Measurements from ENCODE around the gene SCYL3. TPM values are rescaled to one million over a fixed set of nuclear protein-coding genes. Genes with fewer than 3 reads are reported as not detected.

The SCYL3 gene, protein sequence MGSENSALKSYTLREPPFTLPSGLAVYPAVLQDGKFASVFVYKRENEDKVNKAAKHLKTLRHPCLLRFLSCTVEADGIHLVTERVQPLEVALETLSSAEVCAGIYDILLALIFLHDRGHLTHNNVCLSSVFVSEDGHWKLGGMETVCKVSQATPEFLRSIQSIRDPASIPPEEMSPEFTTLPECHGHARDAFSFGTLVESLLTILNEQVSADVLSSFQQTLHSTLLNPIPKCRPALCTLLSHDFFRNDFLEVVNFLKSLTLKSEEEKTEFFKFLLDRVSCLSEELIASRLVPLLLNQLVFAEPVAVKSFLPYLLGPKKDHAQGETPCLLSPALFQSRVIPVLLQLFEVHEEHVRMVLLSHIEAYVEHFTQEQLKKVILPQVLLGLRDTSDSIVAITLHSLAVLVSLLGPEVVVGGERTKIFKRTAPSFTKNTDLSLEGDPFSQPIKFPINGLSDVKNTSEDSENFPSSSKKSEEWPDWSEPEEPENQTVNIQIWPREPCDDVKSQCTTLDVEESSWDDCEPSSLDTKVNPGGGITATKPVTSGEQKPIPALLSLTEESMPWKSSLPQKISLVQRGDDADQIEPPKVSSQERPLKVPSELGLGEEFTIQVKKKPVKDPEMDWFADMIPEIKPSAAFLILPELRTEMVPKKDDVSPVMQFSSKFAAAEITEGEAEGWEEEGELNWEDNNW
- 1 to 10 TPM; 6.3 to 9.1 (median 7.4) TPM for total RNA-seq

DNA sequence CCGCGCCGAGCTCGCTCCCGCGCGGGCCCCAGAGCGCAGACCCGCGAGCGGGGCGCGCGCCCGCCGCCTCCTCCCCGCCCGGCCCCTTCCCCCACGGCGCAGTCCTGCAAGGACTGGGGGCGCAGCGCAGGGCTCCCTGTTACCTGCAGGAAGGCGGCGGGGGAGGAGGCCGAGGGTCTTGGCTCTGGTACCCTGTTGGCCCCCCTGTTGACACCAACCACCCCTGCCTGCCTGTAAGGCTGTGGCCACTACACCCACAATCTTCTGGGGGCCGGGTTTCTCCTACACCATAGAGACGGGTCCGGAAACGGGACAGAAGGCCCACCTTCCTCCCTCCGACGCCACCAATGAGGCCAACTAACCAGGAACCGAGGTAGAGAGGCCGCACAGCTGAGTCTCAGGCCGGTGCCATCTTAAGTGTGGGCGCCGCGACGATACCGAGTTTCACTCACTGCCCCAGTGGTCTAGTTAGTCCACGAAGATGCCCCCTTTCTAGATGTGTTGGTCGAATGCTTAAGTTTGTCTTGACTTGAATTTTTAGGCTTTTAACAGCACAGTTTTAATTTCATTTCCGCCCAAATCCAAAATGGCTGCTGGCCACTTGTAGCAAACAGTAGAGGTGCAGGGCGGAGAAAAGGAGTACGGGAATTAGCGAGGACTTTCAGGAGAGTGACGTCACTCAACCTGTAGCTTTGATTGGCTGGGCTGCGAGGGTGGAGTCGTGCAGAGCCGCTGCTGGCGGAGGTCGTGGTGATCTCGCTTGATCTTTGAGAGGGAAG is at the start of gene SCYL3:
Gene SCYL3 (minus strand): TSS at position 252 of the 779 bp plus-strand sequence. CDS start 5,056 bp downstream, outside the sequence.
- Histone ChIP-seq H3K27ac (peak within 1 kb of the TSS; percentile 96 to 99), H3K4me3 (peak within 1 kb of the TSS; percentile 70 to 97 (median 85)), H3K4me1 (replicated peaks in 1 of 2) (peaks cover 5 to 9% of the 10 kb centered on the region in 2 donors)
- in situ Hi-C loops (cut with MboI; ENCODE audit: low pct_unique_long_range_greater_than_20kb in 2 of 9, low sequenced_read_pairs in 9 of 9, unreplicated experiment in 9 of 9) = no loop called here
- 0 to 2% (median 0%) methylated on average over 3 to 14 of the region's 52 CpGs; no CpG with 5 or more reads in 1 of the 10 experiments for whole genome bisulfite sequencing, 10 experiments
- ATAC-seq (replicated peaks in 6 of 8) = peak; percentile 90 to 96 (median 94)

DNA sequence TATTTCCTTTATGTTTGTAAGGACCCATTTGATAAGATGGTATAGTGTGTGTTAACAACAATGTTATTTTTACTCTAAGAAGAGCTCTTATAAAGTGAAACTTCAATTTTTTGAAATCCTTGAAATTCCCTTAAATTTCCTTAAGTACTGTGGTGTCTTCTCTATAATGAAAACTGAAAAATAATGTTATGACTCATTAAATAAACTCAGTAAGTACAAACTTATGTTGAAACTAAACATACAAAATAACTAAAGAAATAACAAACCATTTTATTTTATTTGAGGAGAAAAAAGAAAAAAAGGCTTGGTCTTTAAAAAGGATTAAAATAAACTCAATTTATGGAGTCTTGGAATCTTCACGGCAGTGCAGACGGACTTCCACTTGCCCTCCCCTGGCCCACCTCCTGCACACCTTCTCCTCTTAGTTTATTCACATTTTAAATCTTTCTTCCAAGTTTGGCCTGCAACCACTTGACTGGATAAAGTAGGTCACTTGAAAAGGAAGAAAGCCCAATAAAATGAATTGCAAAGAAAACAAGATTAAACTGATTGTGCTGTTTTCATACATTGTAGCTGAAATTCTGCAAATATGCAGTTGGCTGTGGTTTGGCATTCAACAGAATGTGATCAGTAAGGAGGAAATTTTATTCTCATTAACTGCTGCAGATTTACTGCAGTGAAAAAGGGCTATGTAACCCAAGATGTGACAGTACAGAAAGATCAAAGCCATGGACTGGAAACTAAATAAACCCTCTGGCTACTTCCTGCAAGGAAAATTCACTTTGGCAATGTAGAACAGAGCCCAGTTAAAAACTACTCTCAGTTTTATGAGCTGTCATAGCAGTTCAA is 48.5 kb upstream of the SCYL3 start:
- Histone ChIP-seq H3K27ac (no peak overlapping the region), H3K4me1 (replicated peaks in 1 of 2) (no peaks in the 10 kb centered on the region), H3K4me3 (no peak overlapping the region)
- peak in 3 of 8 experiments; percentile 72 to 98 (median 96) for ATAC-seq (replicated peaks in 6 of 8)
- WGBS, 10 experiments = 22 to 100% (median 93%) methylated on average over 2 of the region's 2 CpGs
- in situ Hi-C loops (cut with MboI; ENCODE audit: low pct_unique_long_range_greater_than_20kb in 2 of 9, low sequenced_read_pairs in 9 of 9, unreplicated experiment in 9 of 9) = no loop called here

DNA sequence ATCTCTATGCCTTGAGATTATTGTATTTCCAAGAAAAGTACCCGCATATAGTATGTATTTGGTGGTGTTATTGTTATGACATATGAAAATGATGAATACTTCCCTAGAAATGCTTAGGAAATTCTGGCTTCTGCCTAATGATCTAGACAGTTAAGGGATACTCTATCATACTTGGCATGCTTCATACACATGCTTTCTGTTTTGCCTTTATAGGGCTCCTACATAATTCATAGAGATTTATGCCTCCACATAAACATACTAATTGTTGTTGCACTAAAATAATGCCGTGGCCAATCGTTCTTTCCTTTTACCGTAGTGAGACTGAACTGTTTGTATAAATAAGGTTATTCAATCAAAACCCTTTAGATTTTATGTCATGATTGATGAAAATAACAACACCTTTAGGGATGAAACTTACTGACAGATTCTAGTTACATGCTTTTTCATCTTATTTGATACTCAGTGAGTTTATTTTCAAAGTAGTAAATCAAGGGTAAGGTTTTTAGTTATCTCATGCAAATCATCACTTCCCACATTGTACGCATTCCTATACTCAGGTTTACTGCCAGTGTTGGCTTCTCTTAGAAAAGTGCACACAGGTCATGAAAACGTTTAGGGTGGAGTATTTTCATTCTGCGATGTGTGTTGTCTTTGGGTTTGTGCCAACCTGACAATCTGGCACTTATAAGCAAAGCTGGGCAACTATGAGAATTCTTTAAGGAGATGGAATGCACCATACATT is 40.5 kb upstream of the SCYL3 start:
- ATAC-seq (replicated peaks in 6 of 8) = peak in 3 of 8 experiments; percentile 41 to 91 (median 47)
- Histone ChIP-seq H3K27ac (no peak overlapping the region), H3K4me3 (no peak overlapping the region), H3K4me1 (replicated peaks in 1 of 2) (no peaks in the 10 kb centered on the region)
- in situ Hi-C loops (cut with MboI; ENCODE audit: low pct_unique_long_range_greater_than_20kb in 2 of 9, low sequenced_read_pairs in 9 of 9, unreplicated experiment in 9 of 9) = no loop called here
- 6 to 88% (median 77%) methylated on average over 1 to 7 of the region's 7 CpGs for WGBS, 10 experiments

DNA sequence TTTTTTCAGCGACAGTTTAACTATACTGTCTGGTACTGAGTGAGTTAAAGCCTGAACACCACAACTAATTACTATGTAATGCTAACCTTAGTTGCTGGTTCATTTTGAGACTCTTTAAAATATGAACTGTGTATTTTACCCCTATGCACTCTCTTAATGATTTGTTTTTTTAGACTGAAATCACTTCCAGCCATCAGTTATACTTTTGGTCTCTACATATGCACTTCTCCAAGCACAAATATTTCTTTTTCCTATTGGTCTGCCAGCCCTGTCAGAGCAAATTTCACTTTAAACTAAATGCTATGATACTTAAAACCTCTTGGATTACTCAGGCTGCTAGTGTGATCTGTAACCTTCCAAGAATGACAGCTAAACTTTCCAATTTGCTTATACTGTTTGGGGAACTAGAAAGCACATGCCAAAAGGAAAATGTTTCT is 38.1 kb upstream of the SCYL3 start:
- Histone ChIP-seq H3K4me3 (no peak overlapping the region), H3K4me1 (replicated peaks in 1 of 2) (no peaks in the 10 kb centered on the region), H3K27ac (no peak overlapping the region)
- in situ Hi-C loops (cut with MboI; ENCODE audit: low pct_unique_long_range_greater_than_20kb in 2 of 9, low sequenced_read_pairs in 9 of 9, unreplicated experiment in 9 of 9) = no loop called here
- no peak for ATAC-seq (replicated peaks in 6 of 8)
- WGBS, 10 experiments = 73 to 100% (median 100%) methylated on average over 1 of the region's 1 CpG; no CpG with 5 or more reads in 3 of the 10 experiments

DNA sequence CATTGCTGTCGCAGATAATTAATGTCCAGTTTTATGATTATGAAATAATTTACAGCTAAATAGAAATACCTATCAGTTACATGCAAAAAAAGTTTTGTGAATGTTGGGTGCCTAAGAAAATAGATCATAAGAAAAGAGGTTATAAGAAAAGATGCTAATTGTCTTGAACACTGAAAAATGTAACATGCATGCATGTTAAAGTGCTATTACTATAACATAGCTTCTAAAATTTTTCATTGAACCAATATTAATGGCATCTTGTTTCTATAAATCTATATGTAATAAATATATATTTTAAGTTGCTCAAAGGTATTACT is 35.5 kb upstream of the SCYL3 start:
- in situ Hi-C loops (cut with MboI; ENCODE audit: low pct_unique_long_range_greater_than_20kb in 2 of 9, low sequenced_read_pairs in 9 of 9, unreplicated experiment in 9 of 9) = no loop called here
- no peaks in the 10 kb centered on the region for H3K4me1 ChIP-seq (replicated peaks in 1 of 2)
- no peak for ATAC-seq (replicated peaks in 6 of 8)
- 0 to 13% (median 8%) methylated on average over 1 of the region's 1 CpG for WGBS, 10 experiments
- H3K27ac ChIP-seq = no peak overlapping the region
- no peak overlapping the region for H3K4me3 ChIP-seq

DNA sequence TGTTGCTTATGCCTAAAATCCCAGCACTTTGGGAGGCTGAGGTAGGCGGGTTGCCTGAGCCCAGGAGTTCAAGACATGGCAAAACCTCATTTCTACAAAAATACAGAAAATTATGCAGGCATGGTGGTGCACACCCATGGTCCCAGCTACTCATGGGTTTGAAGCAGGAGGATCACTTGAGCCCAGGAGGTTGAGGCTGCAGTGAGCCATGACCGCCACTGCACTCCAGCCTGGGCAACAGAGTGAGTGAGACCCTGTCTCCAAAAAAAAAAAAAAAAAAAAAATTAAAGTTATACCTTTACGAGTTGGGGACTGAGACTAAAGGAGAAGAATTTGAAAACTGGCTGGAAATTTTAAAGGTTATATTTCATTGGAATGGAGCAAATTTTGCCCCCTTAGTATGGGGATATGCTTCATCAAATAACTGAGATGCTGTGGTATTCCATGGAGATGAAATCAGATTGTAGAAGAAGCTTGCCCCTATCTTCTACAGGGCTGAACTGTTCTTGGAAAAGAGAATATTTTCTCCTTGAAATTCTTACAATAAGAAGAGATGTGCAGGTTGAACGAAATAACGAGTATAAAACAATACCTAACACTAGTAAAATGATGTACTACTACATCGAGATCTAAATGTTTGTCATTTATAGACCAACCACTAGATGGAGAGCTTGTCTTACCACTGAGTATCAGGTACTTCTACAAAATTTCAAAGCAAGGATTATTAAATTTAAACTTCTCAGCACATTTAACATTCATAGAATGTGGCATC is 34.9 kb upstream of the SCYL3 start:
- H3K4me3 ChIP-seq = no peak overlapping the region
- in situ Hi-C loops (cut with MboI; ENCODE audit: low pct_unique_long_range_greater_than_20kb in 2 of 9, low sequenced_read_pairs in 9 of 9, unreplicated experiment in 9 of 9) = no loop called here
- WGBS, 10 experiments = 7 to 34% (median 26%) methylated on average over 3 to 6 of the region's 6 CpGs
- ATAC-seq (replicated peaks in 6 of 8) = peak in 3 of 8 experiments; percentile 66 to 77 (median 70)
- H3K4me1 ChIP-seq (replicated peaks in 1 of 2) = no peaks in the 10 kb centered on the region
- no peak overlapping the region for H3K27ac ChIP-seq

DNA sequence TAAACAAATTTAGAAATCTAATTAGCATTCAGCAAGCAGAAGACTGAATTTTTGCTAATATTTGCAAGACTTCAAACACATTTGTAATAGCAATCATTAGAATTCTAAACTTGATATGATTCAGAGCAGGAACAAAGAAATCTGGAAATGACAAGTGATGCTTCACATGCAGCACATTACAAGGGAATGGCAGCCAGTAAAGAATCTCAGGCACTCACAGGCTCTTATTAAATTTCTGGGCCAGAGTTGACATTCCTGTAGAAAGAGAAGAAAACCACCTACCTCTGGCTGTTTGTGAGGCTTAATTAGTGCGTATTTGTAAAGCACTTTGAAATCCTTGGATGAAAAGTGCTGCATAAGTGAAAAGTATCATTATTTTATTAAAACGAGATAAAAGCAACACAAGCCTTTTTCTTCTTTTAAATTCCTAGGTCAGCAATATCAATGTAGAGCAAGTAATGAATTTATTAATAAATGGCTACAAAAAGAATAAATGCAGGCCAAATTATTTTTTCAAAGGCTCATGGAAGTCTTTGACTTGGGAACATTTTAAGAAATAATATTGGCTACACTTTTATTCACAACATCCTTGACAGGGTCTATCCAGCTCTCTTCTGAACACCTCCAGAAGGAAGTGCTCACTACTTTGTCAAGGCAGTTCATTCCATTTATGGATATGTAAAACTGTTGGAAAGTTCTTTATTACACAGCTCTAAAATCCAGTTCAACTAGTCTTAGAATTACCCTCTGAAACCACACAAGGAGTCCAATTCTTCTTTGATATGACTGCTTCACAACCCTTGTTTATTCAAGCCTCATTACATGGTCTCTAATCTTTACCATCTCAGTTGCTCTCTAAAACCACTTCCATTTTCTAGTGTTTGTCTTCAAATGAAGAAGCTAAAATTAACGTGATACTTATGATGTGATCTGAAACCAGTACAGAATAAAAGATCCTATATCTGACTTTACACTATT is 32.1 kb upstream of the SCYL3 start:
- no peak for ATAC-seq (replicated peaks in 6 of 8)
- H3K4me3 ChIP-seq = no peak overlapping the region
- H3K27ac ChIP-seq = no peak overlapping the region
- no peaks in the 10 kb centered on the region for H3K4me1 ChIP-seq (replicated peaks in 1 of 2)
- WGBS, 10 experiments = 15 to 88% (median 70%) methylated on average over 2 to 3 of the region's 3 CpGs; no CpG with 5 or more reads in 1 of the 10 experiments
- in situ Hi-C loops (cut with MboI; ENCODE audit: low pct_unique_long_range_greater_than_20kb in 2 of 9, low sequenced_read_pairs in 9 of 9, unreplicated experiment in 9 of 9) = no loop called here

DNA sequence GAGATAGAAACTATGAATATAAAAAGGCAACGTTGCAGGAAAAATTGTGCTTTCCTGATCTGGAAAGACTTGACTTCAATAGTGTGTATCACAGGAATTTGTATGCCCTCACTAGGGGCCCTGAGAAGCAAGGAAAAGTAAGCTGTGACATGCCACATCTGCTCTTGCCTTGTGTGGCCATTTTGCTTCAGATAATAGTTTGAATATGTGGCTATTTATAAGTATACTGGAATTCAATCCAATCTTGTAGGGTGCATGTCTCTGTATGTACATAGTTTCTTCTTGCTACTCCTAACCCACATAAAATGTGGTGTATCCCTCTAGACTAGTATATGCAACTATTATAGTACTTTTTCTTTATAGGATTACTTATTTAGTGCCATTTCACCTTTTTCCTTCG is 31.1 kb upstream of the SCYL3 start:
- H3K4me3 ChIP-seq = no peak overlapping the region
- ATAC-seq (replicated peaks in 6 of 8) = peak in 1 of 8 experiments; percentile 40
- no peaks in the 10 kb centered on the region for H3K4me1 ChIP-seq (replicated peaks in 1 of 2)
- in situ Hi-C loops (cut with MboI; ENCODE audit: low pct_unique_long_range_greater_than_20kb in 2 of 9, low sequenced_read_pairs in 9 of 9, unreplicated experiment in 9 of 9) = no loop called here
- 25 to 91% (median 74%) methylated on average over 1 to 2 of the region's 2 CpGs for WGBS, 10 experiments
- no peak overlapping the region for H3K27ac ChIP-seq

DNA sequence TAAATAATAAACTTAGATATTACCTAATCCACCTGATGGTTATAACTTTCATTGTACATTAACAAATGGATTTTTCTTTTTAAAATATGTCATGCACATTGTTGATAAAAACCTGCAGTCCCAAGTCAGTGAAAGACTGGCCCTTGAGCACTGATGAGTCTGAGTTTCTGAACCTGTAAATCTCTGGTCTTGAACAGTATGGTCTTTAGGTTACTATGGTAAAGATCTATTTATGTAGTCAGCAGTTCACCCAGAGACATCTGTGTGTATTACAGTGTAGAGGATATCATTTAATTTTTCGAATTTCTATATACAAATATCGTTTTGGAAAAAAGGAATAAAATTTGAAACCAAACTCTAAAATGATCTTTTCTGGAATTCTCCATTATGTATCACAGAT is 30.4 kb upstream of the SCYL3 start:
- WGBS, 10 experiments = 71 to 100% (median 87%) methylated on average over 2 of the region's 2 CpGs
- in situ Hi-C loops (cut with MboI; ENCODE audit: low pct_unique_long_range_greater_than_20kb in 2 of 9, low sequenced_read_pairs in 9 of 9, unreplicated experiment in 9 of 9) = no loop called here
- Histone ChIP-seq H3K4me1 (replicated peaks in 1 of 2) (no peaks in the 10 kb centered on the region), H3K4me3 (no peak overlapping the region), H3K27ac (no peak overlapping the region)
- no peak for ATAC-seq (replicated peaks in 6 of 8)

DNA sequence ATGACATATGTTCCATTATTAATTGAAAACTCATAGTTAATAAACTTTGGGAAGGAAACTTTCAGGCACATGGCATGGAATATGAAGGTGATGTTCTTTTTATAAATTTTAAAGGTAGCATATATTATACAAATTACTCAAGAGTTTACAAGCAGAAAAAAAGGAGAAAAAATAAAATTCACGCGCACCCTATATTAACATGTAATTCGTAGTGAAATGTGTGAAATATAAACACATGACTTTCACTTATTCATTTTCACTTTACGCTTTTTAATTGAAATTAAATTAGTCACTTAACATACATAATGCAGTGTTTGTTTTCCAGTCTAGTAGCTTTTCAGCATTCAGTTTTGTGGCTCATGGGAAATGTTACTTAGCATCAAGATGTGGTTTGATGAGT is 27.4 kb upstream of the SCYL3 start:
- Histone ChIP-seq H3K4me3 (no peak overlapping the region), H3K4me1 (replicated peaks in 1 of 2) (no peaks in the 10 kb centered on the region), H3K27ac (no peak overlapping the region)
- 86 to 100% (median 94%) methylated on average over 3 to 4 of the region's 4 CpGs; no CpG with 5 or more reads in 1 of the 10 experiments for WGBS, 10 experiments
- in situ Hi-C loops (cut with MboI; ENCODE audit: low pct_unique_long_range_greater_than_20kb in 2 of 9, low sequenced_read_pairs in 9 of 9, unreplicated experiment in 9 of 9) = no loop called here
- no peak for ATAC-seq (replicated peaks in 6 of 8)
